Measurements from ENCODE around the gene PEPD.

- TF ChIP-seq CTCF (IDR thresholded peaks at IDR 0.05; ENCODE audit: low read depth, low read length, missing input control) (no peak), RAD21 (IDR thresholded peaks at IDR 0.05) (no peak), NR2F2 (IDR thresholded peaks at IDR 0.05) (no peak), MAX (IDR thresholded peaks at IDR 0.05) (no peak), REST (IDR thresholded peaks at IDR 0.05) (no peak), TAF1 (conservative IDR thresholded peaks at IDR 0.05) (no peak), YY1 (IDR thresholded peaks at IDR 0.05) (no peak)
These were observed 17.5 kb downstream of the PEPD start for GRCh38 chr19:33504058-33504444.

All from liver (tissue), 3 donors.